HG03108 (cell line): ENCODE measurements around the gene NR4A1.
"Not testable (repeated sequence)": the region's sequence is repeated elsewhere in the genome, so short reads cannot be mapped to it uniquely, and the experiment has no call there.

Experiments
- ATAC-seq: cut with Tn5 transposase; IDR thresholded peaks from one replicate; pipeline ENCODE4 v1.9.1; 2021; ENCODE audit warnings: moderate library complexity; ENCODE audit not compliant: unreplicated experiment

Gene NR4A1

DNA sequence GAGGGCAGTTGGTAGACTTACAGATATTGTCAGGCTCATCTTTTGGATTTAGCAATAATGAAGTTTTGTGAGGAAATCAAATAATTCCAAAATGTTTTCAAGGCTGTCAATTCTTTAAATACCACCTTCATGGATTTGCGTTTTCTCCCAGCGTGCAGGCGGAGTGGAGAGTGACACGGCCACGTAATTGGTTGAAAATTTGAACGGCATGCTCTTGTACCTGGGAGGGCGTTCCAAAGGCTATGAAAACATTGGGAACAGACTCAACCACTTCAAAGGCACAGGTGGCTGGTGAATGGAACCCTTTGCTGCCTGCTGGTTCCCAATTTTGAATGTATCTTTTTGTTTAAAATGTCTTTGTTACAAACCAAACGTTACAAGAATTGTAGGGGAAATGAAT is 40.6 kb downstream of the NR4A1 start:
- ATAC-seq: no peak

DNA sequence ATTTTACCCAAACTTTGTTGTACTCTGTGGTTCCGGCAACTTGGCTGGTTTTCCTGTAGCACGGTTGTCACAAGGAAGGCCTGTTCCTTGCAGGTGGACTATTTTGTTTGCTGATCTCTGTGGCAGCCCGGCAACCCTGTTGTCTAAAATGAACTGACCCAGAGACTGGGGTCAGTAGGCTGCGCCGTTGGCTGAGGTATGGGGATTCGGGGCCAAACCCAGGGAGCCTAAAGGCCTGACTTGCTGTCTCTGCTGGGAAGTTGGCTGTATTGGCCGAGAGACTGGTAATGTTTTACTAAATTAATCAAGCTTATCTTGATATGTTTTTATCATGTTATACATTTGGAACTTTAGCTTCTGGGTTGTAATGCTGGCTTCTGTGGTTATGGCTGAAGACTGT is 42.1 kb downstream of the NR4A1 start:
- ATAC-seq: no peak

DNA sequence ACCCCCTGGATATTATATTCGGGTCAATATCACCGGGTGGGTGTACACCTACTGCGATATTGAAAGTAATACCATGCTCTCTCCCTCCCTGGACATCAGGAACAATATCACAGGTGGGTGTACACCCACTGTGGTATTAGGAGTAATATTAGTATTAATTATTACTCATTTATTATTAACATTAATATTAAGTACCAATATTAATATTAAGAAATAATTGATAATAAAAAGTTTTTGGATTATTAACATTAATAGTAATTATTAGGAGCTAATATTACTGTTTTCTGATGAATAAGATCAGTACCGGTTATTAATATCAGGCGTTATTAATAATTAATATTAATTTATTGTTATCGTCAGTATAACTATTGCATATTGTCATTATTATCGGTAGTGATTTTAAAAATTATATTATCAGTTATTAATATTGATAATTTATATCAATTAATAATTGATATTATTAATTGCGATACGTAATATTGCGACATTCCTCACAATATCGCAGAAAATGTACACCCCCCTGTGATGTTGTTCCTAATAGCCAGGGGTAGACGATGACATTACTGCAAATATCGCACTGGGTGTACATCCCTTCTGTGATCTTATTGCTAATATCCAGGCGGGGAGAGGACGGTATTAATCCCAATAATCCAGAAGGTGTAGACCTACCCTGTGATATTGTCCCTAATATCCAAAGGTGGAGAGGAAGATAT is 45.2 kb downstream of the NR4A1 start:
- no peak for ATAC-seq

DNA sequence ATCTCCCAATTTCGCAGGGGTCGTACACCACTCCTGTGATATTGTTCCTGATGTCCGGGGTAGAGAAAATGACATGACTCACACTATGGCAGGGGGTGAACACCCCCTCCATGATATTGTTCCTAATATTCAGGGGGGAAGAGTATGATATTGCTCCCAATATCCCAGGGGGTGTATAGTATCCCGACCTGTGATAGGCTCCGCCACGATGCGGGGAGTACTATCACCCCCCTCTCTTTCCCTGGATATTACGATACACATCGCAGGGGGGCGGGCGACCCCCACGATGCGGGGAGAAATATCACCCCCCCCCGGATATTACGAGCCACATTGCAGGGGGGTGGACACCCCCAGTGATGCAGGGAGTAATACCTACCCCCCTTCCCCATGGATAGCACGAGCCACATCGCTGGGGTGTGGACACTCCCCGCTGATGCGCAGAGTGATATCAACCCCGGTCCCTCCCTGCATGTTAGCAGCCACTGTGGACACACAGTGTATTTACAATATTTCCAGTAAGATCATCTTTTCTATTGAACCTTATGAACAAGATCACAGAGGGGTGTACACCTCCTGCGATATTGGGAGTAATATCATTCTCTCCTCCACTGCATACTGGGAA is 45.9 kb downstream of the NR4A1 start:
- ATAC-seq: no peak

DNA sequence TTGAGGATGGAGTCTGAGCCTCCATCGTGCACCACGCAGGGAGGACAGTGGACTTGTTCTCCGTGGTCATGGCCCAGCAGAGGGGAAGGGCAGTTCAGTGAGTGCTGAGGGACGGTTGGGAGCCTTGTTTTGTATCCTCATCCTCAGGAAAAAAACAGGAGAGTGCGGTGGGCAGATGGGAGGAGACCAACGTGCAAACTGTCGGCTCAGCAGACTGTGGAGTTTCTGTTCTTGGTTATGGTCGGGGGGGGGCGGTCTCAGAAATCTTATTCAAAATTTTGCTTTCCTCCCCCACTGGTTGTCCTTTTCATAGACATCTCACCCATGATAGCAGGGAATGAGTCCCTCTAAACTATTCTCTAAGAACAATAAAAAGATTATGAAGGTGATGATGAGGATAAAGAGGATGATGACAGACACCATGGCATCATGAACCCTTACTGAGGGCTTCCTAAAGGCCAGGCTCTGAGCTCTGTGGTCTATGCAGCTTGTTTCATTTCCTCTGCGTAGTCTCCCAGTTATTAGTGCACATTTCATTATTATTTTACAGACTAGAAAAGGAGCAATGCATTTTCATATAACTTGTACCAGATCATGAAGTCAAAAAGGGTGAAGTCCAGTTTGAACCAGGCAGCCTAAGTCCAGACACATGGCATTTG is 53.3 kb downstream of the NR4A1 start:
- not testable (repeated sequence) for ATAC-seq
